ENCODE data around the gene RELN. TPM values are rescaled to one million over a fixed set of nuclear protein-coding genes. Genes with fewer than 3 reads are reported as not detected.

RELN gene
- total and polyA plus RNA-seq, 2 experiments from 2014 or later, result 3.9 to 22.0 TPM

- no peak for DNase-seq (ENCODE audit: low spot score)
- no peak overlapping the region for H3K4me2 ChIP-seq
- H4K20me1 ChIP-seq (ENCODE audit: insufficient read depth, poor library complexity, severe bottlenecking), result no peaks in the 10 kb centered on the region
- H3K4me3 ChIP-seq, result no peak overlapping the region
- H2AFZ ChIP-seq, result no peak overlapping the region
- WGBS (ENCODE audit: low lambda C conversion rate, missing lambda C conversion rate), result 69% methylated on average over 6 of the region's 6 CpGs
- no peaks in the 10 kb centered on the region for H3K27me3 ChIP-seq
- H3K9me3 ChIP-seq (ENCODE audit: low read depth), result no peaks in the 10 kb centered on the region
- no peaks in the 10 kb centered on the region for H3K4me1 ChIP-seq (ENCODE audit: insufficient read depth)
- H3K79me2 ChIP-seq, result no peaks in the 10 kb centered on the region
- H3K9me2 ChIP-seq (replicated peaks; ENCODE audit: insufficient read depth), result no peaks in the 10 kb centered on the region
- H3K36me3 ChIP-seq (replicated peaks; ENCODE audit: insufficient read depth, low read depth), result no peaks in the 10 kb centered on the region
- TF ChIP-seq CTCF (IDR thresholded peaks at IDR 0.05; ENCODE audit: poor library complexity), result no peak
- no peak for TF ChIP-seq EZH2 (IDR thresholded peaks at IDR 0.05; ENCODE audit: borderline replicate concordance)
- no peak for TF ChIP-seq EZH2phosphoT487 (IDR thresholded peaks at IDR 0.05; ENCODE audit: low read depth, severe bottlenecking, unreplicated experiment)
- no peak overlapping the region for H3K27ac ChIP-seq
Observed at GRCh38 chr7:103888603-103889153, 100.8 kb downstream of the RELN start.

- no peaks in the 10 kb centered on the region for H3K79me2 ChIP-seq
- H4K20me1 ChIP-seq (ENCODE audit: insufficient read depth, poor library complexity, severe bottlenecking), result no peaks in the 10 kb centered on the region
- no peak overlapping the region for H2AFZ ChIP-seq
- no peaks in the 10 kb centered on the region for H3K36me3 ChIP-seq (replicated peaks; ENCODE audit: insufficient read depth, low read depth)
- H3K27ac ChIP-seq, result no peak overlapping the region
- DNase-seq (ENCODE audit: low spot score), result no peak
- no peaks in the 10 kb centered on the region for H3K9me2 ChIP-seq (replicated peaks; ENCODE audit: insufficient read depth)
- no peaks in the 10 kb centered on the region for H3K9me3 ChIP-seq (ENCODE audit: low read depth)
- no peak overlapping the region for H3K4me3 ChIP-seq
- 64% methylated on average over 2 of the region's 2 CpGs for WGBS (ENCODE audit: low lambda C conversion rate, missing lambda C conversion rate)
- H3K4me1 ChIP-seq (ENCODE audit: insufficient read depth), result no peaks in the 10 kb centered on the region
- TF ChIP-seq CTCF (IDR thresholded peaks at IDR 0.05; ENCODE audit: poor library complexity), result no peak
- TF ChIP-seq EZH2 (IDR thresholded peaks at IDR 0.05; ENCODE audit: borderline replicate concordance), result no peak
- no peak for TF ChIP-seq EZH2phosphoT487 (IDR thresholded peaks at IDR 0.05; ENCODE audit: low read depth, severe bottlenecking, unreplicated experiment)
- no peak overlapping the region for H3K4me2 ChIP-seq
- H3K27me3 ChIP-seq, result no peaks in the 10 kb centered on the region
Observed at GRCh38 chr7:103887853-103888602, 101.4 kb downstream of the RELN start.

GRCh38 chr7:103887050-103887449, 102.4 kb downstream of the RELN start:
- H4K20me1 ChIP-seq (ENCODE audit: insufficient read depth, poor library complexity, severe bottlenecking), result no peaks in the 10 kb centered on the region

More at GRCh38 chr7:103887050-103887449, 102.4 kb downstream of the RELN start:
- H3K4me3 ChIP-seq, result no peak overlapping the region
- no peaks in the 10 kb centered on the region for H3K79me2 ChIP-seq
- no peak for TF ChIP-seq EZH2 (IDR thresholded peaks at IDR 0.05; ENCODE audit: borderline replicate concordance)
- TF ChIP-seq CTCF (IDR thresholded peaks at IDR 0.05; ENCODE audit: poor library complexity), result no peak
- no peak for TF ChIP-seq EZH2phosphoT487 (IDR thresholded peaks at IDR 0.05; ENCODE audit: low read depth, severe bottlenecking, unreplicated experiment)
- no peak for DNase-seq (ENCODE audit: low spot score)
- no peak overlapping the region for H2AFZ ChIP-seq
- no peaks in the 10 kb centered on the region for H3K9me2 ChIP-seq (replicated peaks; ENCODE audit: insufficient read depth)
- no peaks in the 10 kb centered on the region for H3K27me3 ChIP-seq
- no peak overlapping the region for H3K27ac ChIP-seq
- no peaks in the 10 kb centered on the region for H3K9me3 ChIP-seq (ENCODE audit: low read depth)
- H3K4me1 ChIP-seq (ENCODE audit: insufficient read depth), result no peaks in the 10 kb centered on the region
- H3K4me2 ChIP-seq, result no peak overlapping the region
- WGBS (ENCODE audit: low lambda C conversion rate, missing lambda C conversion rate), result 81% methylated on average over 3 of the region's 3 CpGs
- no peaks in the 10 kb centered on the region for H3K36me3 ChIP-seq (replicated peaks; ENCODE audit: insufficient read depth, low read depth)

All from hepatocyte (in vitro differentiated cells).